ENCODE results near the gene KIF7. TPM values are rescaled to one million over a fixed set of nuclear protein-coding genes. Genes with fewer than 3 reads are reported as not detected.

Gene KIF7
- polyA plus RNA-seq, 1 donor from 2014 or later: 5.2 TPM

- Histone ChIP-seq H3K9me2 (ENCODE audit: insufficient read depth, low read length) (no peaks in the 10 kb centered on the region), H3F3A (ENCODE audit: insufficient read depth, low read length, poor library complexity, severe bottlenecking) (no peaks in the 10 kb centered on the region), H3K27me3 (ENCODE audit: insufficient read depth, low read depth, low read length) (no peaks in the 10 kb centered on the region), H3K4me3 (ENCODE audit: low read length) (no peak overlapping the region), H3K36me3 (ENCODE audit: insufficient read depth, low read length) (no peaks in the 10 kb centered on the region), H3K4me2 (ENCODE audit: low read length) (no peak overlapping the region), H3K9me3 (ENCODE audit: low read length) (no peaks in the 10 kb centered on the region), H4K20me1 (ENCODE audit: insufficient read depth) (no peaks in the 10 kb centered on the region), H2AFZ (ENCODE audit: low read depth, low read length) (no peak overlapping the region), H3K79me2 (replicated peaks; ENCODE audit: insufficient read depth, low read length) (no peaks in the 10 kb centered on the region), H3K9ac (ENCODE audit: low read length) (no peak overlapping the region), H3K27ac (ENCODE audit: low read length) (no peak overlapping the region)
- TF ChIP-seq EZH2 (IDR thresholded peaks at IDR 0.05; ENCODE audit: borderline replicate concordance, insufficient read depth, low read length, poor library complexity, severe bottlenecking): no peak
- no peak for TF ChIP-seq TAF1 (IDR thresholded peaks at IDR 0.05; ENCODE audit: low read depth)
- no peak for TF ChIP-seq SMC3 (conservative IDR thresholded peaks at IDR 0.05; ENCODE audit: poor library complexity)
- no peak for TF ChIP-seq POLR2AphosphoS5 (IDR thresholded peaks at IDR 0.05)
- no peak for TF ChIP-seq CTCF (IDR thresholded peaks at IDR 0.05; ENCODE audit: poor library complexity, severe bottlenecking)
- TF ChIP-seq REST (IDR thresholded peaks at IDR 0.05; ENCODE audit: borderline replicate concordance): no peak
- no peak for TF ChIP-seq RAD21 (conservative IDR thresholded peaks at IDR 0.05)
- TF ChIP-seq EP300 (conservative IDR thresholded peaks at IDR 0.05; ENCODE audit: poor library complexity, severe bottlenecking): no peak
- TF ChIP-seq MXI1 (conservative IDR thresholded peaks at IDR 0.05; ENCODE audit: poor library complexity, severe bottlenecking): no peak
Observed at GRCh38 chr15:89593018-89593417, 62.2 kb downstream of the KIF7 start.

- no peak overlapping the region for H2AFZ ChIP-seq (ENCODE audit: low read depth, low read length)
- H3K4me2 ChIP-seq (ENCODE audit: low read length): no peak overlapping the region
- no peaks in the 10 kb centered on the region for H3K27me3 ChIP-seq (ENCODE audit: insufficient read depth, low read depth, low read length)
- no peak overlapping the region for H3K4me3 ChIP-seq (ENCODE audit: low read length)
- H3K79me2 ChIP-seq (replicated peaks; ENCODE audit: insufficient read depth, low read length): no peaks in the 10 kb centered on the region
- no peak overlapping the region for H3K9ac ChIP-seq (ENCODE audit: low read length)
- H3K9me3 ChIP-seq (ENCODE audit: low read length): no peaks in the 10 kb centered on the region
- TF ChIP-seq RAD21 (conservative IDR thresholded peaks at IDR 0.05) (no peak), POLR2AphosphoS5 (IDR thresholded peaks at IDR 0.05) (no peak), EP300 (conservative IDR thresholded peaks at IDR 0.05; ENCODE audit: poor library complexity, severe bottlenecking) (no peak), TAF1 (IDR thresholded peaks at IDR 0.05; ENCODE audit: low read depth) (no peak), EZH2 (IDR thresholded peaks at IDR 0.05; ENCODE audit: borderline replicate concordance, insufficient read depth, low read length, poor library complexity, severe bottlenecking) (no peak), SMC3 (conservative IDR thresholded peaks at IDR 0.05; ENCODE audit: poor library complexity) (no peak), REST (IDR thresholded peaks at IDR 0.05; ENCODE audit: borderline replicate concordance) (no peak), MXI1 (conservative IDR thresholded peaks at IDR 0.05; ENCODE audit: poor library complexity, severe bottlenecking) (no peak), CTCF (IDR thresholded peaks at IDR 0.05; ENCODE audit: poor library complexity, severe bottlenecking) (no peak)
- H3K9me2 ChIP-seq (ENCODE audit: insufficient read depth, low read length): no peaks in the 10 kb centered on the region
- no peak overlapping the region for H3K27ac ChIP-seq (ENCODE audit: low read length)
- H3F3A ChIP-seq (ENCODE audit: insufficient read depth, low read length, poor library complexity, severe bottlenecking): no peaks in the 10 kb centered on the region
- H4K20me1 ChIP-seq (ENCODE audit: insufficient read depth): no peaks in the 10 kb centered on the region
- H3K36me3 ChIP-seq (ENCODE audit: insufficient read depth, low read length): no peaks in the 10 kb centered on the region
Observed at GRCh38 chr15:89591834-89592233, 63.4 kb downstream of the KIF7 start.
